Tibial artery (tissue), 4 donors: ENCODE data around the gene ABR.
"Not testable (repeated sequence)": the region's sequence is repeated elsewhere in the genome, so short reads cannot be mapped to it uniquely, and the experiment has no call there.

ENCODE experiments used
- DNase-seq, 2 donors: peaks; one replicate each; pipeline ENCODE4 v3.0.0-alpha.2; 2019
- H3K27ac ChIP-seq, 2 donors: fragments of 200-600 bp; sonication (generic) in 1 of 2; 1 replicate in 1 of 2; 2 replicates in 1 of 2; pipeline ENCODE4 v1.5.1; 2018 to 2019; ENCODE audit warnings: mild to moderate bottlenecking in 1 of 2
- H3K27me3 ChIP-seq, 2 donors: fragments of 200-600 bp; sonication (generic) in 1 of 2; one replicate each; pipeline versions ENCODE4 v1.5.1 to v1.6.0; 2016 to 2019
- H3K36me3 ChIP-seq, 3 donors: fragments of 200-600 bp; sonication (generic) in 2 of 3; one replicate each; pipeline ENCODE4 v1.5.1; 2016 to 2019; ENCODE audit warnings: mild to moderate bottlenecking in 2 of 3
- H3K4me1 ChIP-seq, 4 donors: fragments of 200-600 bp; sonication (generic) in 2 of 4; 1 replicate in 3 of 4; 2 replicates in 1 of 4; pipeline ENCODE4 v1.5.1; 2016 to 2019
- H3K4me3 ChIP-seq, 2 donors: fragments of 200-600 bp; sonication (generic) in 1 of 2; 1 replicate in 1 of 2; 2 replicates in 1 of 2; pipeline ENCODE4 v1.5.1; 2018 to 2019; ENCODE audit warnings: mild to moderate bottlenecking in 2 of 2
- H3K9me3 ChIP-seq, 3 donors: fragments of 200-600 bp; sonication (generic) in 1 of 3; one replicate each; pipeline ENCODE4 v1.5.1; 2016 to 2019
- CTCF ChIP-seq, 2 experiments: fragments of 200-600 bp in 1 of 2; fragments of 450-650 bp in 1 of 2; IDR thresholded peaks; one replicate each; pipeline ENCODE4 v1.5.1; 2017 to 2019; ENCODE audit warnings: antibody characterized with exemption in 2 of 2, mild to moderate bottlenecking in 1 of 2, moderate library complexity in 1 of 2
- intact Hi-C: fragments of 100-400 bp; cut with DNase I; formaldehyde crosslinking; loops from one replicate; pipeline ENCODE4 v1.15.0; 2023; ENCODE audit warnings: low total_unique reads

The ABR gene

GRCh38 chr17:1077581-1077985 is 102.2 kb downstream of the ABR start:
- peaks cover 0 to 12% (median 5%) of the 10 kb centered on the region in 4 donors for H3K4me1 ChIP-seq
- no peak for TF ChIP-seq CTCF (IDR thresholded peaks at IDR 0.05)

GRCh38 chr17:1076982-1077302 is 102.8 kb downstream of the ABR start:
- H3K4me3 ChIP-seq: no peak overlapping the region
- no peaks in the 10 kb centered on the region for H3K27me3 ChIP-seq
- H3K27ac ChIP-seq: no peak overlapping the region
- peaks cover 45 to 96% (median 77%) of the 10 kb centered on the region in 3 donors for H3K36me3 ChIP-seq
- no peaks in the 10 kb centered on the region for H3K9me3 ChIP-seq
- DNase-seq: no peak
- TF ChIP-seq CTCF (IDR thresholded peaks at IDR 0.05): no peak
- intact Hi-C loops: no loop called here
- peaks cover 0 to 12% (median 5%) of the 10 kb centered on the region in 4 donors for H3K4me1 ChIP-seq

More at GRCh38 chr17:1077581-1077985, 102.2 kb downstream of the ABR start:
- Histone ChIP-seq H3K9me3 (no peaks in the 10 kb centered on the region), H3K4me3 (no peak overlapping the region), H3K27me3 (no peaks in the 10 kb centered on the region), H3K27ac (no peak overlapping the region), H3K36me3 (peaks cover 48 to 96% (median 77%) of the 10 kb centered on the region in 3 donors)
- DNase-seq: no peak
- intact Hi-C loops: no loop called here

GRCh38 chr17:1076299-1076981 is 103.3 kb downstream of the ABR start:
- TF ChIP-seq CTCF (IDR thresholded peaks at IDR 0.05): no peak
- no peak for DNase-seq
- no peak overlapping the region for H3K27ac ChIP-seq
- peaks cover 43 to 96% (median 77%) of the 10 kb centered on the region in 3 donors for H3K36me3 ChIP-seq
- H3K4me3 ChIP-seq: no peak overlapping the region
- no peaks in the 10 kb centered on the region for H3K9me3 ChIP-seq
- intact Hi-C loops: no loop called here
- H3K27me3 ChIP-seq: no peaks in the 10 kb centered on the region
- peaks cover 0 to 12% (median 5%) of the 10 kb centered on the region in 4 donors for H3K4me1 ChIP-seq

GRCh38 chr17:1074886-1075605 is 104.7 kb downstream of the ABR start:
- H3K9me3 ChIP-seq: no peaks in the 10 kb centered on the region
- no peaks in the 10 kb centered on the region for H3K27me3 ChIP-seq
- intact Hi-C loops: no loop called here
- no peak for TF ChIP-seq CTCF (IDR thresholded peaks at IDR 0.05)
- H3K4me3 ChIP-seq: no peak overlapping the region
- DNase-seq: no peak
- peaks cover 0 to 1% (median 0%) of the 10 kb centered on the region in 4 donors for H3K4me1 ChIP-seq
- H3K27ac ChIP-seq: no peak overlapping the region
- peaks cover 42 to 96% (median 79%) of the 10 kb centered on the region in 3 donors for H3K36me3 ChIP-seq

GRCh38 chr17:1073963-1074625 is 105.7 kb downstream of the ABR start:
- H3K27me3 ChIP-seq, H3K4me1 ChIP-seq, intact Hi-C loops, H3K4me3 ChIP-seq, DNase-seq, H3K27ac ChIP-seq, H3K9me3 ChIP-seq: not testable (repeated sequence)
- peaks cover 46 to 98% (median 83%) of the 10 kb centered on the region in 3 donors for H3K36me3 ChIP-seq
